OCI-LY7 (cell line): ENCODE data around the gene CLDN9. TPM values are rescaled to one million over a fixed set of nuclear protein-coding genes. Genes with fewer than 3 reads are reported as not detected.
A peak's percentile ranks its signal among the peaks of the same experiment; 100 is the strongest.

ENCODE experiments used
- BruUV-seq: library from RNA; stranded (reverse); fragments of 400-500 nt; replicated peaks from 2 replicates; lab custom pipeline; 2021; lab: Mats Ljungman, UMichigan
- CTCF ChIA-PET: fragments of 300-600 bp; sonication (Branson Sonifier 250); formaldehyde crosslinking; loops from one replicate; lab custom pipeline; 2022; ENCODE audit warnings: antibody characterized with exemption; ENCODE audit not compliant: unreplicated experiment; lab: Charles Lee
- POLR2A ChIA-PET: fragments of 300-600 bp; sonication (Branson Sonifier 250); formaldehyde crosslinking; loops from one replicate; lab custom pipeline; 2022; ENCODE audit warnings: antibody characterized with exemption; lab: Charles Lee
- DNase-seq: peaks from one replicate; pipeline ENCODE4 v3.0.0-alpha.2; 2015; ENCODE audit warnings: low spot score
- H2AFZ ChIP-seq: fragments of 200-600 bp; sonication (generic), shearing (Covaris generic); 2 replicates; pipeline ENCODE4 v1.6.1; 2014; ENCODE audit warnings: mild to moderate bottlenecking, antibody characterized with exemption, low read length, moderate library complexity
- H3K27ac ChIP-seq: fragments of 200-600 bp; sonication (generic); 2 replicates; pipeline ENCODE4 v1.5.1; 2014; ENCODE audit warnings: mixed run types, low read depth, mild to moderate bottlenecking, moderate library complexity, low read length, inconsistent platforms; ENCODE audit not compliant: poor library complexity, severe bottlenecking
- H3K36me3 ChIP-seq: fragments of 200-600 bp; sonication (generic); 2 replicates; pipeline ENCODE4 v1.6.1; 2014; ENCODE audit warnings: mild to moderate bottlenecking, antibody characterized with exemption, low read length, moderate library complexity, mixed read lengths; ENCODE audit not compliant: insufficient read depth
- H3K4me1 ChIP-seq: fragments of 200-600 bp; sonication (generic); 2 replicates; pipeline ENCODE4 v1.5.1; 2014; ENCODE audit warnings: mild to moderate bottlenecking, low read length; ENCODE audit not compliant: insufficient read depth, poor library complexity, severe bottlenecking
- H3K4me2 ChIP-seq: fragments of 200-600 bp; sonication (generic); 2 replicates; pipeline ENCODE4 v1.6.1; 2014; ENCODE audit warnings: mild to moderate bottlenecking, low read length
- H3K4me3 ChIP-seq: fragments of 200-600 bp; sonication (generic); 2 replicates; pipeline ENCODE4 v1.5.1; 2014; ENCODE audit warnings: mild to moderate bottlenecking, low read depth, low read length; ENCODE audit not compliant: poor library complexity, severe bottlenecking
- H3K79me2 ChIP-seq: fragments of 200-600 bp; sonication (generic); 2 replicates; pipeline ENCODE4 v1.6.1; 2016; ENCODE audit warnings: low read depth, mild to moderate bottlenecking, low read length, moderate library complexity, mixed read lengths; ENCODE audit not compliant: insufficient read depth
- H3K9me2 ChIP-seq: fragments of 200-600 bp; sonication (generic); 2 replicates; pipeline ENCODE4 v1.6.1; 2016; ENCODE audit warnings: mild to moderate bottlenecking, low read length, mixed read lengths; ENCODE audit not compliant: insufficient read depth
- H3K9me3 ChIP-seq: fragments of 200-600 bp; sonication (generic); 2 replicates; pipeline ENCODE4 v1.6.1; 2014; ENCODE audit warnings: mild to moderate bottlenecking, mixed run types, low read length, mixed read lengths
- H4K20me1 ChIP-seq: fragments of 200-600 bp; sonication (generic); 2 replicates; pipeline ENCODE4 v1.6.1; 2014; ENCODE audit warnings: mild to moderate bottlenecking, antibody characterized with exemption, low read length, moderate library complexity, mixed read lengths; ENCODE audit not compliant: insufficient read depth
- CTCF ChIP-seq: fragments of 200-600 bp; sonication (generic); conservative IDR thresholded peaks from 2 replicates; pipeline ENCODE4 v1.5.1; 2014; ENCODE audit warnings: mild to moderate bottlenecking, antibody characterized with exemption, low read length, moderate library complexity, mixed read lengths
- EZH2phosphoT487 ChIP-seq: fragments of 200-600 bp; sonication (generic); IDR thresholded peaks from 2 replicates; pipeline ENCODE4 v1.6.1; 2018; ENCODE audit warnings: low read depth, borderline replicate concordance, mild to moderate bottlenecking, mixed run types, antibody characterized with exemption, low read length, moderate library complexity, mixed read lengths
- intact Hi-C: fragments of 100-400 bp; cut with micrococcal nuclease; formaldehyde crosslinking; loops from one replicate; pipeline ENCODE4 v1.10.0; 2022; ENCODE audit not compliant: unreplicated experiment
- total RNA-seq, 2 experiments: library from RNA; depleted of rRNA in 1 of 2; stranded (reverse); fragments of >200 nt in 1 of 2; shearing (Covaris generic) in 1 of 2; gene quantifications; 2 replicates each; pipeline ENCODE4 v1.2.3, GENCODE V29; 2014 to 2022

Gene CLDN9
- total RNA-seq, 2 experiments from 2014 or later: 0.42 TPM; not detected in 1

GRCh38 chr16:3045758-3046640, 33.3 kb downstream of the CLDN9 start, which contains the start of gene MMP25:
MMP25 (plus strand) TSS chr16:3046561; CDS start chr16:3046918, 357 bp downstream.
- Histone ChIP-seq H3K4me1 (peaks cover 17% of the 10 kb centered on the region), H2AFZ (peak within 1 kb of the TSS; percentile 36; the same call in 1 of the 2 replicates), H3K9me3 (no peaks in the 10 kb centered on the region), H3K4me3 (peak within 1 kb of the TSS; percentile 61), H3K4me2 (peak within 1 kb of the TSS; percentile 73), H3K27ac (no peak within 1 kb of the TSS), H3K9me2 (no peaks in the 10 kb centered on the region), H3K79me2 (no peaks in the 10 kb centered on the region), H4K20me1 (no peaks in the 10 kb centered on the region), H3K36me3 (no peaks in the 10 kb centered on the region)
- POLR2A ChIA-PET: interaction anchor here (1.3 kb wide), 1 partner anchor 15 kb away, joined by 5 read pairs; no protein-coding TSS in a partner anchor
- intact Hi-C loops: no loop called here
- CTCF ChIA-PET: interaction anchor here (0.6 kb wide), 1 partner anchor 1369 kb away, joined by 3 read pairs; no protein-coding TSS in a partner anchor
- no peak for TF ChIP-seq EZH2phosphoT487
- no TSS peak for BruUV-seq
- DNase-seq: no peak

DNA sequence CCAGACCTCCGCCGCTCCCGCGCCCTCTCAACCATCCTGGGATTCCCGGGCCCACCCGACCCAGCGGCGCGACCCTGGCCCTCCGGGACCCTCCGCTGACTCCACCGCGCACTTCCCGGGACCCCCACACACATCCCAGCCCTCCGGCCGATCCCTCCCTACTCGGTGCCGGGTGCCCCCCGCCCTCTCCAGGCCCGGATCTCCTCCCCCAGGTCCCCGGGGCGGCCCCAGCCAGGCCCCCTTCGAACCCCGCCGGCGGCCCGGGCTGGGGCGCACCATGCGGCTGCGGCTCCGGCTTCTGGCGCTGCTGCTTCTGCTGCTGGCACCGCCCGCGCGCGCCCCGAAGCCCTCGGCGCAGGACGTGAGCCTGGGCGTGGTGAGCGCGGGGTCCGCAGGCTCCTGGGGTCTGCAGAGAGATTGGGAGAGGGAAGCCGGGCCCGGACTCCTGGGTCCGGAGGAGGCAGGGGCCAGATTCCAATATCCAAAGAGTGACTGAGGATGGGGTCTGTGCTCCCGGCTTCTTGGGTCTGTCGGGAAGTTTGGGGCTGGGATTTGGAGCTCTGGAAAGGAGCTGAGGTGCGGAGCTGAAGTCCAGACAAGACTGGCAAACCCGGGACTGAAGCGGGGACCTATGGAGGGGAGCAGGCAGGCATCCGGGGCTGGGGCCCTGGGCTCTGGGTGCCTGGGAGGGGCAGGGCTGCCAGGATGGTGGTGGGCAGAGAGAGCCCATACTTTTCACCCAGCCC, 34.1 kb downstream of the CLDN9 start:
- H3K4me3 ChIP-seq: no peak overlapping the region
- no TSS peak for BruUV-seq
- no peak overlapping the region for H2AFZ ChIP-seq
- H3K9me3 ChIP-seq: no peaks in the 10 kb centered on the region
- ChIA-PET POLR2A (interaction anchor here (0.7 kb wide), 1 partner anchor 10 kb away, joined by 3 read pairs; no protein-coding TSS in a partner anchor), CTCF (no interaction called here)
- no peaks in the 10 kb centered on the region for H4K20me1 ChIP-seq
- peaks cover 23% of the 10 kb centered on the region for H3K4me1 ChIP-seq
- H3K9me2 ChIP-seq: no peaks in the 10 kb centered on the region
- no peaks in the 10 kb centered on the region for H3K79me2 ChIP-seq
- TF ChIP-seq CTCF: no peak
- no peak for TF ChIP-seq EZH2phosphoT487
- DNase-seq: no peak
- no peak overlapping the region for H3K27ac ChIP-seq
- no peaks in the 10 kb centered on the region for H3K36me3 ChIP-seq
- H3K4me2 ChIP-seq: no peak overlapping the region
- intact Hi-C loops: no loop called here

DNA sequence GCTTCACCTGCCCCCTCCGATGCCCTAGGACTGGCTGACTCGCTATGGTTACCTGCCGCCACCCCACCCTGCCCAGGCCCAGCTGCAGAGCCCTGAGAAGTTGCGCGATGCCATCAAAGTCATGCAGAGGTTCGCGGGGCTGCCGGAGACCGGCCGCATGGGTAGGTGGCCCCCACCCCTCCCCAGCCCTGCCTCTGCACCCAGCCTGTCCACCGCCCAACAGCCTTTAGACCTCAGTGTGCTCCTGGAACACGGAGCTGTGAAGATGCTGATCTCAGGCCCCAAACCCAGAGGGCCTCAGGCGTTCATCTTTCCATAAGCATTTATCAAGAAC, 34.6 kb downstream of the CLDN9 start:
- Histone ChIP-seq H3K4me3 (no peak overlapping the region), H4K20me1 (no peaks in the 10 kb centered on the region), H3K79me2 (no peaks in the 10 kb centered on the region), H3K27ac (no peak overlapping the region), H3K36me3 (no peaks in the 10 kb centered on the region), H2AFZ (no peak overlapping the region), H3K4me1 (peaks cover 23% of the 10 kb centered on the region), H3K4me2 (no peak overlapping the region), H3K9me2 (no peaks in the 10 kb centered on the region), H3K9me3 (no peaks in the 10 kb centered on the region)
- no peak for DNase-seq
- no TSS peak for BruUV-seq
- ChIA-PET POLR2A (interaction anchor here (0.7 kb wide), 1 partner anchor 9 kb away, joined by 3 read pairs; no protein-coding TSS in a partner anchor), CTCF (no interaction called here)
- no peak for TF ChIP-seq CTCF
- no peak for TF ChIP-seq EZH2phosphoT487
- intact Hi-C loops: no loop called here
